Dedifferentiated amniotic fluid mesenchymal stem cell (primary cell): ENCODE measurements around the gene CEP170B.
"Not testable (repeated sequence)": the region's sequence is repeated elsewhere in the genome, so short reads cannot be mapped to it uniquely, and the experiment has no call there.

ENCODE experiments used
- DNase-seq: peaks from one replicate; pipeline ENCODE4 v3.0.0-alpha.2; 2016; ENCODE audit errors: extremely low spot score

Gene CEP170B

GRCh38 chr14:104891664-104892530 is 26.8 kb downstream of the CEP170B start:
- no peak for DNase-seq

- DNase-seq: no peak
Observed at GRCh38 chr14:104892531-104893434, 27.7 kb downstream of the CEP170B start.

- DNase-seq: no peak
Observed at GRCh38 chr14:104893435-104894207, 28.6 kb downstream of the CEP170B start.

- DNase-seq: no peak
Observed at GRCh38 chr14:104894331-104895206, 29.5 kb downstream of the CEP170B start.

GRCh38 chr14:104895207-104895785 is 30.2 kb downstream of the CEP170B start:
- no peak for DNase-seq

GRCh38 chr14:104895786-104896661 is 31.0 kb downstream of the CEP170B start:
- no peak for DNase-seq

GRCh38 chr14:104897330-104898194 is 32.5 kb downstream of the CEP170B start:
- no peak for DNase-seq

GRCh38 chr14:104898195-104898558 is 33.1 kb downstream of the CEP170B start:
- DNase-seq: no peak

- no peak for DNase-seq
Observed at GRCh38 chr14:104898870-104899510, 33.9 kb downstream of the CEP170B start.

- no peak for DNase-seq
Observed at GRCh38 chr14:104899781-104900180, 34.7 kb downstream of the CEP170B start.

GRCh38 chr14:104900639-104901512 is 35.8 kb downstream of the CEP170B start:
- no peak for DNase-seq

- no peak for DNase-seq
Observed at GRCh38 chr14:104903990-104904389, 38.9 kb downstream of the CEP170B start.

GRCh38 chr14:104904650-104905578 is 39.8 kb downstream of the CEP170B start:
- not testable (repeated sequence) for DNase-seq

GRCh38 chr14:104905579-104905933 is 40.5 kb downstream of the CEP170B start:
- not testable (repeated sequence) for DNase-seq

GRCh38 chr14:104908303-104908702 is 43.2 kb downstream of the CEP170B start:
- no peak for DNase-seq

GRCh38 chr14:104912053-104912452 is 47.0 kb downstream of the CEP170B start:
- DNase-seq: no peak
